WTC11 (cell line): ENCODE measurements around the gene PTPRK. TPM values are rescaled to one million over a fixed set of nuclear protein-coding genes. Genes with fewer than 3 reads are reported as not detected.

Source experiments
- ATAC-seq: fragments of 200-7000 bp; cut with Tn5 transposase; 2 replicates; pipeline ENCODE4 v1.10.0; 2021; ENCODE audit warnings: mild to moderate bottlenecking, moderate library complexity
- CTCF ChIA-PET: fragments of 300-600 bp; sonication (Branson Sonifier 250); formaldehyde crosslinking; loops from one replicate; lab custom pipeline; 2021; ENCODE audit warnings: antibody characterized with exemption; lab: Charles Lee
- POLR2A ChIA-PET: fragments of 350-600 bp; sonication (Branson Sonifier 250); formaldehyde crosslinking; loops from one replicate; lab custom pipeline; 2021; ENCODE audit warnings: antibody characterized with exemption; lab: Charles Lee
- DNase-seq: peaks from one replicate; pipeline ENCODE4 v3.0.0; 2021; ENCODE audit warnings: low spot score
- H3K27ac Mint-ChIP-seq: 2 replicates; pipeline ENCODE4 v1.8.0; 2021; ENCODE audit warnings: mixed read lengths
- H3K27me3 Mint-ChIP-seq: 2 replicates; pipeline ENCODE4 v1.8.0; 2021; ENCODE audit warnings: low read depth, mild to moderate bottlenecking, moderate library complexity, mixed read lengths
- H3K36me3 Mint-ChIP-seq: 2 replicates; pipeline ENCODE4 v1.8.0; 2021; ENCODE audit warnings: mixed read lengths
- H3K4me1 Mint-ChIP-seq: 2 replicates; pipeline ENCODE4 v1.8.0; 2022; ENCODE audit warnings: mixed read lengths
- H3K4me3 Mint-ChIP-seq: 2 replicates; pipeline ENCODE4 v1.8.0; 2021; ENCODE audit warnings: mild to moderate bottlenecking, moderate library complexity, mixed read lengths
- H3K9me3 Mint-ChIP-seq: 2 replicates; pipeline ENCODE4 v1.8.0; 2021; ENCODE audit warnings: mixed read lengths
- ATF1 ChIP-seq: sonication (generic); formaldehyde crosslinking; IDR thresholded peaks from 2 replicates; pipeline ENCODE4 v1.8.1; 2023; ENCODE audit warnings: mild to moderate bottlenecking, moderate library complexity, missing genetic modification reagents
- ATF2 ChIP-seq: sonication (generic); formaldehyde crosslinking; IDR thresholded peaks from 2 replicates; pipeline ENCODE4 v1.8.1; 2022; ENCODE audit warnings: low read depth, missing genetic modification reagents, borderline replicate concordance
- ATF3 ChIP-seq: sonication (generic); formaldehyde crosslinking; conservative IDR thresholded peaks from 2 replicates; pipeline ENCODE4 v1.8.1; 2022; ENCODE audit warnings: mild to moderate bottlenecking, missing genetic modification reagents
- CBFB ChIP-seq: sonication (generic); formaldehyde crosslinking; IDR thresholded peaks from 2 replicates; pipeline ENCODE4 v1.8.1; 2022; ENCODE audit warnings: mild to moderate bottlenecking, low read depth, missing genetic modification reagents
- CREB1 ChIP-seq: sonication (generic); formaldehyde crosslinking; IDR thresholded peaks from 2 replicates; pipeline ENCODE4 v1.8.0; 2023; ENCODE audit warnings: mild to moderate bottlenecking, missing genetic modification reagents
- E2F5 ChIP-seq: sonication (generic); formaldehyde crosslinking; IDR thresholded peaks from 2 replicates; pipeline ENCODE4 v1.8.1; 2022; ENCODE audit warnings: mild to moderate bottlenecking, moderate library complexity, missing genetic modification reagents
- ELF4 ChIP-seq: sonication (generic); formaldehyde crosslinking; IDR thresholded peaks from 2 replicates; pipeline ENCODE4 v1.8.1; 2022; ENCODE audit warnings: low read depth, mild to moderate bottlenecking, moderate library complexity, missing genetic modification reagents
- ERG ChIP-seq: fragments of 250-450 bp; sonication (Bioruptor Pico); IDR thresholded peaks from 2 replicates; pipeline ENCODE4 v1.8.0; 2021; ENCODE audit warnings: mild to moderate bottlenecking
- FOXK1 ChIP-seq: sonication (generic); formaldehyde crosslinking; IDR thresholded peaks from 2 replicates; pipeline ENCODE4 v1.8.0; 2022; ENCODE audit warnings: mild to moderate bottlenecking, moderate library complexity, missing genetic modification reagents
- GRHL2 ChIP-seq: fragments of 250-450 bp; sonication (Bioruptor Pico); IDR thresholded peaks from 2 replicates; pipeline ENCODE4 v1.8.0; 2022; ENCODE audit warnings: mild to moderate bottlenecking, moderate library complexity; ENCODE audit not compliant: insufficient replicate concordance, severe bottlenecking
- GTF2I ChIP-seq: fragments of 250-450 bp; sonication (Bioruptor Pico); conservative IDR thresholded peaks from 2 replicates; pipeline ENCODE4 v1.4.0; 2021; ENCODE audit warnings: mild to moderate bottlenecking
- IRF2 ChIP-seq: sonication (generic); formaldehyde crosslinking; IDR thresholded peaks from 2 replicates; pipeline ENCODE4 v1.8.0; 2022; ENCODE audit warnings: low read depth, missing genetic modification reagents, borderline replicate concordance
- MLX ChIP-seq: sonication (generic); formaldehyde crosslinking; IDR thresholded peaks from 2 replicates; pipeline ENCODE4 v1.8.1; 2023; ENCODE audit warnings: mild to moderate bottlenecking, missing genetic modification reagents, moderate library complexity
- NFATC4 ChIP-seq: fragments of 250-450 bp; sonication (Bioruptor Pico); IDR thresholded peaks from 2 replicates; pipeline ENCODE4 v1.9.0; 2021; ENCODE audit warnings: mild to moderate bottlenecking
- NFE2L1 ChIP-seq: sonication (generic); formaldehyde crosslinking; IDR thresholded peaks from 2 replicates; pipeline ENCODE4 v1.8.1; 2023; ENCODE audit warnings: missing genetic modification reagents
- PRDM15 ChIP-seq: sonication (generic); formaldehyde crosslinking; IDR thresholded peaks from 2 replicates; pipeline ENCODE4 v1.8.0; 2022; ENCODE audit warnings: missing genetic modification reagents
- PREB ChIP-seq: sonication (generic); formaldehyde crosslinking; IDR thresholded peaks from 2 replicates; pipeline ENCODE4 v1.8.1; 2022; ENCODE audit warnings: mild to moderate bottlenecking, missing genetic modification reagents, moderate library complexity, borderline replicate concordance
- PRRX2 ChIP-seq: fragments of 250-450 bp; sonication (Bioruptor Pico); IDR thresholded peaks from 2 replicates; pipeline ENCODE4 v1.8.0; 2021; ENCODE audit warnings: mild to moderate bottlenecking
- ZNF263 ChIP-seq: sonication (generic); formaldehyde crosslinking; IDR thresholded peaks from 2 replicates; pipeline ENCODE4 v1.8.1; 2022; ENCODE audit warnings: low read depth, mild to moderate bottlenecking, moderate library complexity, missing genetic modification reagents
- ZNF423 ChIP-seq: fragments of 250-450 bp; sonication (Bioruptor Pico); IDR thresholded peaks from 2 replicates; pipeline ENCODE4 v2.1.2; 2022; ENCODE audit warnings: mild to moderate bottlenecking, moderate library complexity
- total RNA-seq: library from RNA; stranded (reverse); gene quantifications from 3 replicates; pipeline ENCODE4 v1.2.3, GENCODE V29; 2021

PTPRK gene
- total RNA-seq, 1 experiment from 2014 or later = 44.8 TPM

GRCh38 chr6:128018821-128019220, 501.6 kb downstream of the PTPRK start (continued):
- TF ChIP-seq PREB (CRISPR knock-in tag) = no peak
- no peak for TF ChIP-seq E2F5 (CRISPR knock-in tag)
- TF ChIP-seq MLX = no peak
- no peak for TF ChIP-seq ERG (CRISPR knock-in tag)
- TF ChIP-seq PRDM15 = no peak
- no peak for TF ChIP-seq NFE2L1 (CRISPR knock-in tag)
- TF ChIP-seq ZNF263 = no peak
- no peak for TF ChIP-seq ATF3 (CRISPR knock-in tag)
- TF ChIP-seq, all 79 proteins: peak for 0

- H3K9me3 Mint-ChIP-seq = no peaks in the 10 kb centered on the region
- TF ChIP-seq CBFB (CRISPR knock-in tag) (no peak), IRF2 (no peak), ATF3 (CRISPR knock-in tag) (no peak), CREB1 (CRISPR knock-in tag) (no peak), ZNF423 (CRISPR knock-in tag) (no peak), GTF2I (CRISPR knock-in tag) (no peak), ATF2 (CRISPR knock-in tag) (no peak), PRRX2 (CRISPR knock-in tag) (no peak), GRHL2 (CRISPR knock-in tag) (no peak), PRDM15 (no peak), PREB (CRISPR knock-in tag) (no peak), E2F5 (CRISPR knock-in tag) (no peak), NFATC4 (no peak), ELF4 (CRISPR knock-in tag) (no peak), ATF1 (CRISPR knock-in tag) (no peak), FOXK1 (no peak)
- TF ChIP-seq, all 79 proteins: peak for 0
- Mint-ChIP-seq H3K27me3 (no peaks in the 10 kb centered on the region), H3K4me1 (peaks cover 5% of the 10 kb centered on the region), H3K27ac (no peak overlapping the region), H3K36me3 (no peaks in the 10 kb centered on the region), H3K4me3 (no peak overlapping the region)
- CTCF ChIA-PET = no interaction called here
- ATAC-seq = no peak
- POLR2A ChIA-PET = no interaction called here
- no peak for DNase-seq
Observed at GRCh38 chr6:128017288-128017687, 503.1 kb downstream of the PTPRK start.
